GM12865 (cell line): ENCODE measurements around the gene NET1.
A peak's percentile ranks its signal among the peaks of the same experiment; 100 is the strongest.

Experiments
- DNase-seq: peaks from one replicate; pipeline ENCODE4 v3.0.0; 2010; ENCODE audit warnings: low read depth
- H3K4me3 ChIP-seq: 2 replicates; pipeline ENCODE4 v1.5.1; 2011; ENCODE audit warnings: mild to moderate bottlenecking, low read depth, low read length, control low read depth
- CTCF ChIP-seq: IDR thresholded peaks from 2 replicates; pipeline ENCODE4 v1.5.1; 2011; ENCODE audit warnings: low read length, control low read depth, low read depth, inconsistent platforms; ENCODE audit not compliant: insufficient read depth; ENCODE audit errors: missing control alignments

NET1 gene

GRCh38 chr10:5443429-5443828 is 31.1 kb downstream of the NET1 start:
- DNase-seq, result peak; percentile 89
- H3K4me3 ChIP-seq, result no peak overlapping the region

GRCh38 chr10:5445006-5445405 is 32.6 kb downstream of the NET1 start:
- TF ChIP-seq CTCF, result no peak
- no peak for DNase-seq
- no peak overlapping the region for H3K4me3 ChIP-seq

More at GRCh38 chr10:5443429-5443828, 31.1 kb downstream of the NET1 start:
- TF ChIP-seq CTCF, result no peak

GRCh38 chr10:5446390-5446926 is 34.1 kb downstream of the NET1 start:
- TF ChIP-seq CTCF, result no peak
- H3K4me3 ChIP-seq, result peak overlapping the region; percentile 20; the same call in 1 of the 2 replicates
- peak; percentile 74 for DNase-seq

- no peak for TF ChIP-seq CTCF
- DNase-seq, result no peak
- H3K4me3 ChIP-seq, result no peak overlapping the region
These were observed 34.7 kb downstream of the NET1 start for GRCh38 chr10:5447056-5447455.

- peak; percentile 83 for DNase-seq
These were observed 35.3 kb downstream of the NET1 start for GRCh38 chr10:5447611-5448071.

GRCh38 chr10:5448333-5449001 is 36.1 kb downstream of the NET1 start:
- DNase-seq, result no peak
- TF ChIP-seq CTCF, result no peak
- H3K4me3 ChIP-seq, result no peak overlapping the region

More at GRCh38 chr10:5447611-5448071, 35.3 kb downstream of the NET1 start:
- H3K4me3 ChIP-seq, result no peak overlapping the region; the same call in 1 of the 2 replicates
- no peak for TF ChIP-seq CTCF
